Cardiac muscle cell (in vitro differentiated cells and primary cell): ENCODE results near the gene CSK. TPM values are rescaled to one million over a fixed set of nuclear protein-coding genes. Genes with fewer than 3 reads are reported as not detected.

ENCODE experiments used
- DNase-seq, 2 donors: peaks; one replicate each; pipeline versions ENCODE4 v3.0.0 to v3.0.0-alpha.2; 2010 to 2017; ENCODE audit warnings: low read depth in 1 of 2, low spot score in 1 of 2
- H3K27ac ChIP-seq: fragments of 200-600 bp; sonication (generic); 2 replicates; pipeline ENCODE4 v1.5.1; 2016
- H3K27me3 ChIP-seq: fragments of 200-600 bp; sonication (generic); 2 replicates; pipeline ENCODE4 v1.6.0; 2016; ENCODE audit warnings: control low read depth
- H3K36me3 ChIP-seq: fragments of 200-600 bp; sonication (generic); 2 replicates; pipeline ENCODE4 v1.5.1; 2016; ENCODE audit warnings: control low read depth
- H3K4me1 ChIP-seq: fragments of 200-600 bp; sonication (generic); 2 replicates; pipeline ENCODE4 v1.8.1; 2017; ENCODE audit warnings: low read depth, mild to moderate bottlenecking, mixed run types
- H3K4me3 ChIP-seq: fragments of 200-600 bp; sonication (generic); 2 replicates; pipeline ENCODE4 v1.5.1; 2016; ENCODE audit warnings: mild to moderate bottlenecking
- H3K9me3 ChIP-seq: fragments of 200-600 bp; sonication (generic); 2 replicates; pipeline ENCODE4 v1.5.1; 2017; ENCODE audit warnings: low read depth, mild to moderate bottlenecking, control low read depth
- polyA plus RNA-seq: library from polyadenylated mRNA; unstranded; fragments of >200 nt; fragmentation: Nextera tagmentation; extraction: Ambion mirVana; gene quantifications from 2 replicates; pipeline ENCODE4 v1.2.1, GENCODE V29; 2016
- total RNA-seq: library from RNA; depleted of rRNA; stranded (reverse); fragments of >200 nt; gene quantifications from 2 replicates; pipeline ENCODE4 v1.2.3, GENCODE V29; 2016
- TF ChIP-seq, protein P1 (sequence below): IDR thresholded peaks from 2 replicates; pipeline ENCODE4 v1.5.1; 2012; ENCODE audit warnings: low read depth, mild to moderate bottlenecking, low read length

Gene CSK
- total and polyA plus RNA-seq, 2 experiments from 2014 or later: 26.2 to 43.1 TPM

GRCh38 chr15:74754593-74755215 lies 27.2 kb upstream of the CSK start:
- TF ChIP-seq, protein P1, sequence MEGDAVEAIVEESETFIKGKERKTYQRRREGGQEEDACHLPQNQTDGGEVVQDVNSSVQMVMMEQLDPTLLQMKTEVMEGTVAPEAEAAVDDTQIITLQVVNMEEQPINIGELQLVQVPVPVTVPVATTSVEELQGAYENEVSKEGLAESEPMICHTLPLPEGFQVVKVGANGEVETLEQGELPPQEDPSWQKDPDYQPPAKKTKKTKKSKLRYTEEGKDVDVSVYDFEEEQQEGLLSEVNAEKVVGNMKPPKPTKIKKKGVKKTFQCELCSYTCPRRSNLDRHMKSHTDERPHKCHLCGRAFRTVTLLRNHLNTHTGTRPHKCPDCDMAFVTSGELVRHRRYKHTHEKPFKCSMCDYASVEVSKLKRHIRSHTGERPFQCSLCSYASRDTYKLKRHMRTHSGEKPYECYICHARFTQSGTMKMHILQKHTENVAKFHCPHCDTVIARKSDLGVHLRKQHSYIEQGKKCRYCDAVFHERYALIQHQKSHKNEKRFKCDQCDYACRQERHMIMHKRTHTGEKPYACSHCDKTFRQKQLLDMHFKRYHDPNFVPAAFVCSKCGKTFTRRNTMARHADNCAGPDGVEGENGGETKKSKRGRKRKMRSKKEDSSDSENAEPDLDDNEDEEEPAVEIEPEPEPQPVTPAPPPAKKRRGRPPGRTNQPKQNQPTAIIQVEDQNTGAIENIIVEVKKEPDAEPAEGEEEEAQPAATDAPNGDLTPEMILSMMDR: no peak
- no peaks in the 10 kb centered on the region for H3K9me3 ChIP-seq
- H3K4me1 ChIP-seq: no peaks in the 10 kb centered on the region
- no peak for DNase-seq
- H3K27me3 ChIP-seq: no peaks in the 10 kb centered on the region
- H3K4me3 ChIP-seq: no peak overlapping the region
- no peak overlapping the region for H3K27ac ChIP-seq
- no peaks in the 10 kb centered on the region for H3K36me3 ChIP-seq

DNA sequence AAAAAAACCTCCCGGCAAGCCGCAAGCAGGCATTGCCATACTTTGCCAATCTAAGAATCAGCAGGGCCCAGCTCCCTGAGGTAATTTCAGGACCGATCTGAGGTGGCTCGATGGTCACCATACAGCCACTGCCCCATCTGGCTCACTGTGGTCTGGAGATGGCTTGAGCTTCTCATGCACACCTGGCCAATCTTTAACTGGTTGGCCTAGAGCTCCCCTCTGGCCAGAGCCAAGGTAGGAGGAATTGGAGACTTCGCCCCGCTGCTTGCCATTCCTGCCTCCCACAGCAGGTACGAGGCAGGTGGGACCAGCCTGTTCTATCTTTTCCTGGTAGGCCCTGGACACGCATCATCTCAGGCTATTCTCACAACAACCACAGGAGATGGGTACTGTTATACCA lies 23.1 kb upstream of the CSK start:
- H3K36me3 ChIP-seq: no peaks in the 10 kb centered on the region
- no peaks in the 10 kb centered on the region for H3K4me1 ChIP-seq
- DNase-seq: no peak
- TF ChIP-seq, protein P1: no peak
- H3K4me3 ChIP-seq: no peak overlapping the region
- H3K9me3 ChIP-seq: no peaks in the 10 kb centered on the region
- H3K27me3 ChIP-seq: no peaks in the 10 kb centered on the region
- H3K27ac ChIP-seq: no peak overlapping the region

- Histone ChIP-seq H3K27ac (no peak overlapping the region), H3K4me1 (no peaks in the 10 kb centered on the region), H3K27me3 (no peaks in the 10 kb centered on the region), H3K36me3 (no peaks in the 10 kb centered on the region), H3K4me3 (no peak overlapping the region), H3K9me3 (no peaks in the 10 kb centered on the region)
- DNase-seq: no peak
- TF ChIP-seq, protein P1: no peak
These were observed 19.1 kb upstream of the CSK start for GRCh38 chr15:74762791-74763150.

DNA sequence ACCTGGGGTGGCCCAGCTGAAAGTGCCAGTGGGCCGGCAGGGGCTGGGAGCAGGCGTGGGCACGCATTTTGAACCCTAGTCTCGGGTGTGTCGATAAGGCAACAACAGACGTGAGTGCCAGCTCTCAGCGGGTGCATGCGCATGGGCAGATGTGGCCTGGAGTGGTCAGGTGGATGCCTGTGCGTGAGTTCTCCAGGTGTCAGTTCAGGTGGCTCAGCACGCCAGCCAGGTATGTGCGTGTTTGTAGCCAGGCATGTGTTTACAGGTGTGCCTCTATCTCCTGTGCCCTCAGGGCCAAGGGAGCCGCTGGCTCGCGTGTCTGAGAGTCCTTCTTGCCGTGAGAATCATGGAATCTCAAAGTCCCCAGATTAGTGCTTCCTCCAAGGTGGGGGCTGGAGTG lies 18.5 kb upstream of the CSK start:
- Histone ChIP-seq H3K4me1 (no peaks in the 10 kb centered on the region), H3K27me3 (no peaks in the 10 kb centered on the region), H3K27ac (no peak overlapping the region), H3K9me3 (no peaks in the 10 kb centered on the region), H3K36me3 (no peaks in the 10 kb centered on the region), H3K4me3 (no peak overlapping the region)
- TF ChIP-seq, protein P1: no peak
- DNase-seq: no peak

DNA sequence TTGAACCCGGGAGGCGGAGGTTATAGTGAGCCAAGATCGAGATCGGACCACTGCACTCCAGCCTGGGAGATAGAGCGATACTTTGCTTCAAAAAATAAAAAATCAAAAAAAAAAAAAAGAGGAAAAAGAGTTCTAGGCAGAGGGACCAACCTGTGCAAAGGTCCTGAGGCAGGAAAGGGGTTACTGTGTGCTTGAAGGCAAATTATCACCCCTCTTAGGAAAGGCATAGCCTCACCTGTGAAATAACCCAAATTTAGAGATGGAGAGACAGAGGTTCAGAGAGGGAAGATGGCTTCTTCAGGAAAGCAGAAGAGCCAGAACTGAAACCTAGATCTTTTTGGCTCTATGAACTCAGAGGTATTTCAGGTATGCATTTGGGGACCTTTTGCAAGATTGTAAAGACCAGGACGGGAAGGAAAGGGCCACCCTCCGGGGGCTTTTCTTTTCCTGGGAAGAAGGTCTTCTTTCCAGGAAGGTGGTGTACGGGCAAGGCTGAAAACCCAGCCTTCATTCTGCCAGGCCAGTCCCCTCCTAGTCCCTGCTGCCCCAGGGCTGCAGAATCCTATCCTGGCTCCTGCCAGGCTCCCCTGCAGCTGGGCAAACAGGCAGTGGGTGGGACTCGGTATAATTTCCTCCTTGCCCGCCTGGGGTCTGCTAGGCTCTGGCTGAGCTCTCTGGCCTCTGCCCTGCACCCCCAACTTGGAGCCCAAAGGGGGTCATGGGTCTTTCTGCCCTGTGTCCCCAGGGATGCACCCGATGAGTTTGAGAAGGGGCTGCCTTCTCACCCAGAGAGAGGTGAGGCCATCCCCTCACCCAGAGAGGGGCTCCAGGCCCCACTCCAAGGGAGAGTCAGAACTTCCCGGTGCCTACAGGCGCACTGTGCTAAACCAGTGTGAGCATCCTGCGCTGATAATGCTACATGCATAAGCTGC lies 14.4 kb upstream of the CSK start:
- no peak for DNase-seq
- Histone ChIP-seq H3K9me3 (no peaks in the 10 kb centered on the region), H3K36me3 (no peaks in the 10 kb centered on the region), H3K27me3 (no peaks in the 10 kb centered on the region), H3K27ac (no peak overlapping the region), H3K4me3 (no peak overlapping the region), H3K4me1 (no peaks in the 10 kb centered on the region)
- TF ChIP-seq, protein P1: no peak
